Gastrocnemius medialis (tissue), 4 donors: Measurements from ENCODE around the gene PHLDB2. TPM values are rescaled to one million over a fixed set of nuclear protein-coding genes. Genes with fewer than 3 reads are reported as not detected.

Experiments used
- ATAC-seq, 2 donors: fragments of 150-250 bp; one replicate each; pipeline ENCODE4 v1.9.1; 2016
- DNase-seq, 2 donors: peaks; one replicate each; pipeline ENCODE4 v3.0.0-alpha.2; 2019
- H3K27ac ChIP-seq, 4 donors: fragments of 200-600 bp; sonication (generic); 1 replicate in 1 of 4; 2 replicates in 3 of 4; pipeline ENCODE4 v1.5.1; 2016 to 2018; ENCODE audit warnings: mild to moderate bottlenecking in 2 of 4, moderate library complexity in 1 of 4
- H3K27me3 ChIP-seq, 3 donors: fragments of 200-600 bp; sonication (generic) in 2 of 3; 1 replicate in 1 of 3; 2 replicates in 2 of 3; pipeline versions ENCODE4 v1.5.1 to v1.6.0; 2016 to 2019; ENCODE audit warnings: mild to moderate bottlenecking in 1 of 3, moderate library complexity in 1 of 3
- H3K36me3 ChIP-seq, 2 donors: fragments of 200-600 bp; sonication (generic) in 1 of 2; one replicate each; pipeline ENCODE4 v1.5.1; 2017 to 2018
- H3K4me1 ChIP-seq, 2 donors: fragments of 200-600 bp; sonication (generic) in 1 of 2; one replicate each; pipeline ENCODE4 v1.5.1; 2016 to 2017; ENCODE audit warnings: mild to moderate bottlenecking in 2 of 2
- H3K4me3 ChIP-seq, 4 donors: fragments of 200-600 bp; sonication (generic) in 3 of 4; 1 replicate in 1 of 4; 2 replicates in 3 of 4; pipeline ENCODE4 v1.5.1; 2016 to 2019; ENCODE audit warnings: mild to moderate bottlenecking in 2 of 4
- H3K9me3 ChIP-seq, 3 donors: fragments of 200-600 bp; sonication (generic) in 2 of 3; 1 replicate in 1 of 3; 2 replicates in 2 of 3; pipeline ENCODE4 v1.5.1; 2016 to 2019
- POLR2A ChIP-seq, 2 donors: fragments of 450-650 bp; IDR thresholded peaks; one replicate each; pipeline ENCODE4 v1.6.1; 2017; ENCODE audit warnings: antibody characterized with exemption in 2 of 2, mild to moderate bottlenecking in 2 of 2, moderate library complexity in 2 of 2
- in situ Hi-C, 4 donors: fragments of 200-750 bp; cut with MboI; loops; one replicate each; pipeline versions ENCODE4 v1.15.0 to v1.8.0; 2017; ENCODE audit warnings: low sequenced_read_pairs in 4 of 4
- intact Hi-C: fragments of 100-400 bp; cut with DNase I; formaldehyde crosslinking; loops from one replicate; pipeline ENCODE4 v1.15.1; 2023; ENCODE audit warnings: low total_unique reads
- total RNA-seq, 4 donors: library from RNA; depleted of rRNA; stranded (reverse); fragments of >200 nt; gene quantifications; one replicate each; pipeline versions ENCODE4 v1.1.0 to v1.2.3, GENCODE V29; 2016
- TF ChIP-seq, protein P1 (sequence below), 5 experiments: fragments of 450-650 bp in 3 of 5; fragments of 200-600 bp in 2 of 5; sonication (generic) in 2 of 5; IDR thresholded peaks in 4 of 5; conservative IDR thresholded peaks in 1 of 5; 1 replicate in 4 of 5; 2 replicates in 1 of 5; pipeline ENCODE4 v1.5.1; 2016 to 2019; ENCODE audit warnings: antibody characterized with exemption in 5 of 5, mild to moderate bottlenecking in 3 of 5, moderate library complexity in 3 of 5

Gene PHLDB2
- total RNA-seq, 4 donors from 2014 or later = 3.0 to 7.2 (median 4.0) TPM

DNA sequence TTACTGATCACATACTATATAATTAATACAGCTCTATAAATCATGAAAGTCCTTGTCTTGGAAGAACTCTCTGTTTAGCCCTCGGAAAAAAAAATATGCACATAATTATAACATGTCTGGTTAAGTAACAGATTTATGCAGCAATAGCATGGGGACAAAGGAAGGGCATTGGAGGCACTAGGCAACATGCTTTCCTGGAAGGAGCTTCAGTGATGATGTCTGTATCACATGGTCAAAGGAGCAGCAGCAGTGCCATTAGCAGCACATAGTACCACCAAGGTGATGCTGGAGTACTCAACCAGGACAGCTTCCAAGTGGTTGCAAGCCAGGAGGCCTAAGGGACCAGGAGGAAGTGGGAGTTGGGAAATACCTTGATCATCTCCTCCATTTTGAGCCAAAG lies 36.3 kb upstream of the PHLDB2 start:
- Histone ChIP-seq H3K36me3 (no peaks in the 10 kb centered on the region), H3K27ac (no peak overlapping the region), H3K4me1 (no peaks in the 10 kb centered on the region), H3K27me3 (no peaks in the 10 kb centered on the region), H3K4me3 (no peak overlapping the region), H3K9me3 (no peaks in the 10 kb centered on the region)
- DNase-seq (no peak), ATAC-seq (no peak)
- TF ChIP-seq, protein P1, sequence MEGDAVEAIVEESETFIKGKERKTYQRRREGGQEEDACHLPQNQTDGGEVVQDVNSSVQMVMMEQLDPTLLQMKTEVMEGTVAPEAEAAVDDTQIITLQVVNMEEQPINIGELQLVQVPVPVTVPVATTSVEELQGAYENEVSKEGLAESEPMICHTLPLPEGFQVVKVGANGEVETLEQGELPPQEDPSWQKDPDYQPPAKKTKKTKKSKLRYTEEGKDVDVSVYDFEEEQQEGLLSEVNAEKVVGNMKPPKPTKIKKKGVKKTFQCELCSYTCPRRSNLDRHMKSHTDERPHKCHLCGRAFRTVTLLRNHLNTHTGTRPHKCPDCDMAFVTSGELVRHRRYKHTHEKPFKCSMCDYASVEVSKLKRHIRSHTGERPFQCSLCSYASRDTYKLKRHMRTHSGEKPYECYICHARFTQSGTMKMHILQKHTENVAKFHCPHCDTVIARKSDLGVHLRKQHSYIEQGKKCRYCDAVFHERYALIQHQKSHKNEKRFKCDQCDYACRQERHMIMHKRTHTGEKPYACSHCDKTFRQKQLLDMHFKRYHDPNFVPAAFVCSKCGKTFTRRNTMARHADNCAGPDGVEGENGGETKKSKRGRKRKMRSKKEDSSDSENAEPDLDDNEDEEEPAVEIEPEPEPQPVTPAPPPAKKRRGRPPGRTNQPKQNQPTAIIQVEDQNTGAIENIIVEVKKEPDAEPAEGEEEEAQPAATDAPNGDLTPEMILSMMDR (IDR thresholded peaks at IDR 0.05 in 4 of 5, conservative IDR thresholded peaks at IDR 0.05 in 1 of 5) = no peak
- no peak for TF ChIP-seq POLR2A (IDR thresholded peaks at IDR 0.05)
- in situ Hi-C loops = no loop called here
- intact Hi-C loops = no loop called here

DNA sequence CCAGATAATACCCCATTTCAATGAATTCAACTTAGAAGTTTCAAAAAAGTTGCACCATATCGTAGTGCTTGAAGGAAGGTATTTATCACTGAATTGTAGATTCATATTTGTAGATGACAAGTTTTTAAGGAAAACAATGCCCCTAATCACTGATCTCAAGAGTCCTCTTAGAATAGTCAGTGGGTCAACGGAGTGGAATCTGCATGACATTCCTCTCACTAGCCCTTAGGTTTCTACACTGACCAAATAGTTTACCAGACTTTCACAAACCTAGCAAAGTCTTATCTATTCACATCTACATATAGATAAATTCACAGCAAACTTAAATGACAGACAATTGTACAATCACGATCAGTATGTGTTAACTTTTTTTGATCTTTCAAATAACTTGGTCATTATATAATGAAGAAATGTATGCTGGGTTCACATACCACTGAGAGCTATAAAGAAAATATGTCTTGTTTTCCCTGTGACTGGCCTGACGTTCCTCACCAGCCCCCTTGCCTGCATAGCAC lies 35.7 kb upstream of the PHLDB2 start:
- TF ChIP-seq POLR2A (IDR thresholded peaks at IDR 0.05) = no peak
- TF ChIP-seq, protein P1 (IDR thresholded peaks at IDR 0.05 in 4 of 5, conservative IDR thresholded peaks at IDR 0.05 in 1 of 5) = no peak
- ATAC-seq (no peak), DNase-seq (no peak)
- Histone ChIP-seq H3K4me3 (no peak overlapping the region), H3K4me1 (no peaks in the 10 kb centered on the region), H3K27ac (no peak overlapping the region), H3K27me3 (no peaks in the 10 kb centered on the region), H3K9me3 (no peaks in the 10 kb centered on the region), H3K36me3 (no peaks in the 10 kb centered on the region)
- in situ Hi-C loops = no loop called here
- intact Hi-C loops = no loop called here

DNA sequence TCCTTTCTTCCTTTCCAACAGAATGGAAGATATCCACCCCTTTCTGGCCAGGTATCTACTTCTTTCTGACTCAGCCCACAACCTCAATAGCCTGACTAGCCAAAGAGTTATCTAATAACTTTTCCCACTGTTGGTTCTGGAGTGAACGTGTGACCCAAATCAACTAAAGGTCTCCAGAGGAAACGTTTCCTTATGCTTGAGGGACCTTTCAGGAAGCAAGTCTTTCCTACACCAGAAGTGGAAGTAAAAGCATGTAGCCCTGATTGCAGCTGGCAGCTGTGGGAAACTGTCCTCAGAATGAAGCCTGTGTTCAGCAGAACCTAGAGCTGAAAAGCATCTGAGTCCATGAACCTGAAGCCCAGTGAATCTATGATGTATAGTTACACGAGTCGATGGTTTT lies 34.7 kb upstream of the PHLDB2 start:
- Histone ChIP-seq H3K36me3 (no peaks in the 10 kb centered on the region), H3K9me3 (no peaks in the 10 kb centered on the region), H3K27me3 (no peaks in the 10 kb centered on the region), H3K27ac (peak overlapping the region in 1 of 4 donors; percentile 36), H3K4me1 (no peaks in the 10 kb centered on the region), H3K4me3 (no peak overlapping the region)
- DNase-seq (no peak), ATAC-seq (no peak)
- intact Hi-C loops (no loop called here), in situ Hi-C loops (no loop called here)
- TF ChIP-seq, protein P1 (IDR thresholded peaks at IDR 0.05 in 4 of 5, conservative IDR thresholded peaks at IDR 0.05 in 1 of 5) = no peak
- no peak for TF ChIP-seq POLR2A (IDR thresholded peaks at IDR 0.05)

DNA sequence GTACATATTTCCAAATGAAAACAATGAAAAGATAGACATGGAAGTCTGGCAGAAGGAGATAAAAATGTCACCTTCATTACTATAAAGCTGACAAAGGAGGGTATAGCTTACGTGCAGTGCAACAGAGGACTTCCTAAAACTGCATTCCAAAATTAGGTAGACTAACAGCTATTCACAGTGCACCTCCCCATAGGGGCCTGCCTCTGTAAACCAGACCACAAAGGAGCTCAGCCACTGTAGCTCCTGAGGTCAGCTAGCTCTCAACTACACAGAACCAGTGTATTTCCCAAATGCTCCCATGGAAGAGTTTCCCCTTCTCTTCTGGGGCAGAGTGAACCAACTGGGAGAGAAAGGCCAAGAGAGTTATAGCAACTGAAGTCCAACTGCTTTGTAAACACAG lies 31.2 kb upstream of the PHLDB2 start:
- no peaks in the 10 kb centered on the region for H3K27me3 ChIP-seq
- H3K36me3 ChIP-seq = no peaks in the 10 kb centered on the region
- no peaks in the 10 kb centered on the region for H3K4me1 ChIP-seq
- no peak for TF ChIP-seq POLR2A (IDR thresholded peaks at IDR 0.05)
- TF ChIP-seq, protein P1 (IDR thresholded peaks at IDR 0.05 in 4 of 5, conservative IDR thresholded peaks at IDR 0.05 in 1 of 5) = no peak
- in situ Hi-C loops (no loop called here), intact Hi-C loops (no loop called here)
- no peak overlapping the region for H3K27ac ChIP-seq
- no peak for DNase-seq
- no peak for ATAC-seq
- no peaks in the 10 kb centered on the region for H3K9me3 ChIP-seq
- H3K4me3 ChIP-seq = no peak overlapping the region

DNA sequence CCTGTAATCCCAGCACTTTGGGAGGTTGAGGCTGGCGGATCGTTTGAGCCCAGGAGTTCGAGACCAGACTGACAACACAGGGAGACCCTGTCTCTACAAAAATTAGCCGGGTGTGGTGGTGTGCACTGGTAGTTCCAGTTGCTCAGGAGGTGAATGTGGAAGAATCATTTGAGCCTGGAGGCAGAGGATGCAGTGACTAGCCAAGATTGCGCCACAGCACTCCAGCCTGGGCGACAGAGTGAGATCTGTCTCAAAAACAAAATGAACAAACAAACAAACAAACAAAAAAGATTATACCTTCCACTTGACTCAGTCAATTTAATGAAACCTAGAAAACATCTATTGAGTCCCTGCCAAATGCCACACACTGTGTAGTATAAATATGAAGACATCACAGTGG lies 30.5 kb upstream of the PHLDB2 start:
- Histone ChIP-seq H3K4me3 (no peak overlapping the region), H3K36me3 (no peaks in the 10 kb centered on the region), H3K9me3 (no peaks in the 10 kb centered on the region), H3K27ac (no peak overlapping the region), H3K4me1 (no peaks in the 10 kb centered on the region), H3K27me3 (no peaks in the 10 kb centered on the region)
- TF ChIP-seq, protein P1 (IDR thresholded peaks at IDR 0.05 in 4 of 5, conservative IDR thresholded peaks at IDR 0.05 in 1 of 5) = no peak
- no peak for TF ChIP-seq POLR2A (IDR thresholded peaks at IDR 0.05)
- ATAC-seq (no peak), DNase-seq (no peak)
- intact Hi-C loops = no loop called here
- in situ Hi-C loops = no loop called here
